ENCODE data around the gene OR6M1. TPM values are rescaled to one million over a fixed set of nuclear protein-coding genes. Genes with fewer than 3 reads are reported as not detected.

Gene OR6M1
- total RNA-seq, 2 donors from 2014 or later, result not detected

DNA sequence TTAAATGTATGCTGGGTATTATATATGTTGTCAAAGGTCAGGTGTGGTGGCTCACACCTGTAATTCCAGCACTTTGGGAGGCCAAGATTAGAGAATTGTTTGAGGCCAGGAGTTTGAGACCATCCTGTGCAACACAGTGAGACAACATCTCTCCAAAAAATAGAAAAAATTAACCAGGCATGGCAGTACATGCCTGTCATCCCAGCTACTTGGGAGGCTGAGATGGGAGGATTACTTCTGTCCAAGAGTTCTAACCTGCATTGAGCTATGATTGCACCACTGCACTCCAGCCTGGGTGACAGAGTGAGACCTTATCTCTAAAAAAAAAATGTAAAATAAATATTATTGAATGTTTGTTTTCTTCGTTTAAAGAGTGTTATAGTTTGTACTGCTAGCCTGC lies 40.5 kb downstream of the OR6M1 start:
- Histone ChIP-seq H3K4me3 (no peak overlapping the region), H3K9me3 (peaks cover 0 to 15% of the 10 kb centered on the region in 2 donors), H3K27ac (no peak overlapping the region), H3K36me3 (no peaks in the 10 kb centered on the region), H3K27me3 (no peaks in the 10 kb centered on the region), H3K4me1 (no peaks in the 10 kb centered on the region)
- no peak for DNase-seq (ENCODE audit: low spot score)
- TF ChIP-seq, protein P1, sequence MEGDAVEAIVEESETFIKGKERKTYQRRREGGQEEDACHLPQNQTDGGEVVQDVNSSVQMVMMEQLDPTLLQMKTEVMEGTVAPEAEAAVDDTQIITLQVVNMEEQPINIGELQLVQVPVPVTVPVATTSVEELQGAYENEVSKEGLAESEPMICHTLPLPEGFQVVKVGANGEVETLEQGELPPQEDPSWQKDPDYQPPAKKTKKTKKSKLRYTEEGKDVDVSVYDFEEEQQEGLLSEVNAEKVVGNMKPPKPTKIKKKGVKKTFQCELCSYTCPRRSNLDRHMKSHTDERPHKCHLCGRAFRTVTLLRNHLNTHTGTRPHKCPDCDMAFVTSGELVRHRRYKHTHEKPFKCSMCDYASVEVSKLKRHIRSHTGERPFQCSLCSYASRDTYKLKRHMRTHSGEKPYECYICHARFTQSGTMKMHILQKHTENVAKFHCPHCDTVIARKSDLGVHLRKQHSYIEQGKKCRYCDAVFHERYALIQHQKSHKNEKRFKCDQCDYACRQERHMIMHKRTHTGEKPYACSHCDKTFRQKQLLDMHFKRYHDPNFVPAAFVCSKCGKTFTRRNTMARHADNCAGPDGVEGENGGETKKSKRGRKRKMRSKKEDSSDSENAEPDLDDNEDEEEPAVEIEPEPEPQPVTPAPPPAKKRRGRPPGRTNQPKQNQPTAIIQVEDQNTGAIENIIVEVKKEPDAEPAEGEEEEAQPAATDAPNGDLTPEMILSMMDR (IDR thresholded peaks at IDR 0.05), result no peak

DNA sequence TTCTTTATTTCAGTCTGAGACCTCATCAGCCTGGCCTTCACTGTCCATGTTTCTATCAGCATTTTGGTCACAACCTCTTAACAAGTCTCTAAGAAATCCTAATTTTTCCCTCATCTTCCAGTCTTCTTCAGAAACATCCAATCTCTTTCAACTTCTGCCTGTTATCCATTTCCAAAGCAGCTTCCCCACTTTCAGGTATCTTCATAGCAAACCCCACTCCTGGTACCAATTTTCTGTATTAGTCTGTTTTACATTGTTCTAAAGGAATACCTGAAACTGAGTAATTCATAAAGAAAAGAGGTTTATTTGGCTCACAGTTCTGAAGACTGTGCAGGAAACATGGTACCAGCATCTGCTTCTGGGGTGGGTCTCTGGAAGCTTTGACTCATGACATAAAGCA lies 43.7 kb downstream of the OR6M1 start:
- H3K27me3 ChIP-seq, result no peaks in the 10 kb centered on the region
- H3K9me3 ChIP-seq, result peaks cover 0 to 15% of the 10 kb centered on the region in 2 donors
- no peaks in the 10 kb centered on the region for H3K36me3 ChIP-seq
- no peak overlapping the region for H3K4me3 ChIP-seq
- no peak overlapping the region for H3K27ac ChIP-seq
- H3K4me1 ChIP-seq, result no peaks in the 10 kb centered on the region
- TF ChIP-seq, protein P1 (IDR thresholded peaks at IDR 0.05), result no peak
- DNase-seq (ENCODE audit: low spot score), result no peak

DNA sequence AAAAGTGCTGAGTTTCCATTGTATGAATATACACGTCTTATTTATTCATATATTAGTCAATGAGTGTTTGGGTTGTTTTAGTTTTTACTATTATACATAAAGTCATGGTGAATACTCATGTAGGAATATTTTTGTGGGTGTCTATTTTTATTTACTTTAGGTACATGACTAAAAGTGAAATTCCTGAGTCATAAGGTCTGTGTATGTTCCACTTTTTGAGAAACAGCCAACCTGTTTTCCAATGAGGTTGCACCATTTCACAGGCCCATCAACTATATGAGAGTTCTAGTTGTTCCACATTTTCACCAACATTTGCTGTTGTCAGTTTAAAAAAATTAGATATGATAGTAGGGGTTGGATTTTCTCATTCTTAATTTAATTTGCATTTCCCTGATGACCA lies 45.3 kb downstream of the OR6M1 start:
- TF ChIP-seq, protein P1 (IDR thresholded peaks at IDR 0.05), result no peak
- Histone ChIP-seq H3K27ac (no peak overlapping the region), H3K27me3 (no peaks in the 10 kb centered on the region), H3K4me1 (no peaks in the 10 kb centered on the region), H3K4me3 (no peak overlapping the region), H3K9me3 (peaks cover 0 to 15% of the 10 kb centered on the region in 2 donors), H3K36me3 (no peaks in the 10 kb centered on the region)
- no peak for DNase-seq (ENCODE audit: low spot score)

DNA sequence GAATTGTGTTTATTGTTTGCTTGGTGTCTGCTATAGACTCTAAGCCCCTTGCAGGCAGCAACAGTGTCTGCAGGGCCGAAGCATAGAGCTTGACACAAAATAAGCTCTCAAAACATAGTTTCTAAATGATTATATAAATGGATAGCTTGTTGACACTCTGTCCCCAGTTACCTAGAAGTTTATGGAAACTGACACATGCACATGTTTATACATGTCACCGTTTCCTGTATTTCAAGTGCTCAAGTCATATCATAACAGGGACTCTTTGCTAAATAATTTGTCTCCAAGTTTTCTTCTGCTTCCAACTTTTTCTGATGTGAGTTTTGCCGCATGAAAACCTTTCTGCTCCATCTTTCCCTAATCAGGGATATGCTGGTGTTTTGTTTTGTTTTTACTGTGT lies 48.2 kb downstream of the OR6M1 start:
- H3K27ac ChIP-seq, result no peak overlapping the region
- no peak overlapping the region for H3K4me3 ChIP-seq

DNA sequence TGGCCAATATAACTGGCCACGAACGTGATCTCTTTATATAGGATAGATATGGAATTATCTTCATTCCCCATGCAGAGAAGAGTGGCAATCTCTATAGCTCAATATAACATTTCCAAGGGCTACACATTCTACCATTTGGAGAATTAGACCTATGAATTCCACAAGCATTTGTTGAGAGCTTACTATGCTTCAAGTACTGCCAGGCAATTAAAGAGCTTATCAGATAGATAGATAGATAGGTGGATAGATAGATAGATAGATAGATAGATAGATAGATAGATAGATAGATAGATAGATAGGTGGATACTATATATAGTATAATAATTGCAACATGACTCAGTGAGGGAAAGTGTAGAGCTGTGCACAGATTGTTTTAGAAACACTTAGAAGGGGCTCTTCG lies 50.3 kb downstream of the OR6M1 start:
- Histone ChIP-seq H3K36me3 (no peaks in the 10 kb centered on the region), H3K27me3 (no peaks in the 10 kb centered on the region), H3K27ac (no peak overlapping the region), H3K4me3 (no peak overlapping the region), H3K4me1 (no peaks in the 10 kb centered on the region), H3K9me3 (no peaks in the 10 kb centered on the region)
- TF ChIP-seq, protein P1 (IDR thresholded peaks at IDR 0.05), result no peak
- no peak for DNase-seq (ENCODE audit: low spot score)

More for the DNA sequence above, 48.2 kb downstream of the OR6M1 start:
- Histone ChIP-seq H3K27me3 (no peaks in the 10 kb centered on the region), H3K36me3 (no peaks in the 10 kb centered on the region), H3K9me3 (peaks cover 0 to 13% of the 10 kb centered on the region in 2 donors), H3K4me1 (no peaks in the 10 kb centered on the region)
- TF ChIP-seq, protein P1 (IDR thresholded peaks at IDR 0.05), result no peak
- DNase-seq (ENCODE audit: low spot score), result no peak

Other genes starting within 250 kb of the OR6M1 start
- under 1 TPM; 0.31 to 0.70 TPM for gene SCN3B, start 151.7 kb downstream of the OR6M1 start, total RNA-seq
- 1 to 10 TPM; 1.9 to 4.1 TPM for gene ZNF202, start 64.7 kb downstream of the OR6M1 start, total RNA-seq
- not detected for gene OR6X1, start 51.8 kb downstream of the OR6M1 start, total RNA-seq
- not detected for gene TMEM225, start 79.3 kb upstream of the OR6M1 start, total RNA-seq
- gene OR8D4, start 95.8 kb upstream of the OR6M1 start, total RNA-seq, result not detected
- not detected for gene OR4D5, start 133.3 kb upstream of the OR6M1 start, total RNA-seq
- not detected for gene OR6T1, start 137.5 kb upstream of the OR6M1 start, total RNA-seq
- not detected for gene OR10S1, start 171.4 kb upstream of the OR6M1 start, total RNA-seq
- not detected for gene OR10G6, start 188.8 kb upstream of the OR6M1 start, total RNA-seq
- gene OR10G4, start 206.6 kb upstream of the OR6M1 start, total RNA-seq, result not detected
- gene OR10G9, start 216.7 kb upstream of the OR6M1 start, total RNA-seq, result under 1 TPM in 1 of 2 donors, not detected in 1; 0.74 TPM
- gene OR10G8, start 220.4 kb upstream of the OR6M1 start, total RNA-seq, result not detected
- gene OR10G7, start 235.0 kb upstream of the OR6M1 start, total RNA-seq, result not detected

All from right atrium auricular region (tissue), 2 donors.